HepG2 (cell line): ENCODE data around the gene SOX12. TPM values are rescaled to one million over a fixed set of nuclear protein-coding genes. Genes with fewer than 3 reads are reported as not detected.

Source experiments
- HOMEZ ChIP-seq: IDR thresholded peaks from 2 replicates; pipeline ENCODE4 v1.6.1; 2016; ENCODE audit warnings: low read depth
- IKZF5 ChIP-seq: IDR thresholded peaks from 2 replicates; pipeline ENCODE4 v1.6.1; 2018; ENCODE audit warnings: missing genetic modification reagents, mild to moderate bottlenecking, missing compliant biosample characterization
- MTA1 ChIP-seq: sonication (generic); formaldehyde crosslinking; IDR thresholded peaks from 2 replicates; pipeline ENCODE4 v1.4.0; 2020; ENCODE audit warnings: missing genetic modification reagents, mild to moderate bottlenecking, borderline replicate concordance
- SIX4 ChIP-seq: sonication (generic); formaldehyde crosslinking; IDR thresholded peaks from 2 replicates; pipeline ENCODE4 v1.4.0; 2020; ENCODE audit warnings: missing genetic modification reagents
- SRSF1 ChIP-seq: fragments of 200-400 bp; formaldehyde crosslinking; optimal IDR thresholded peaks from 2 replicates; pipeline ENCODE3; 2017; ENCODE audit warnings: mild to moderate bottlenecking, low read depth, low read length, moderate library complexity
- ZBTB38 ChIP-seq: sonication (generic); formaldehyde crosslinking; IDR thresholded peaks from 2 replicates; pipeline ENCODE4 v1.5.1; 2020; ENCODE audit warnings: mild to moderate bottlenecking, missing genetic modification reagents
- ZFP36L1 ChIP-seq: sonication (generic); formaldehyde crosslinking; IDR thresholded peaks from 2 replicates; pipeline ENCODE4 v1.8.0; 2022; ENCODE audit warnings: mild to moderate bottlenecking, missing genetic modification reagents, moderate library complexity
- ZKSCAN5 ChIP-seq: sonication (generic); formaldehyde crosslinking; IDR thresholded peaks from 2 replicates; pipeline ENCODE4 v1.5.1; 2020; ENCODE audit warnings: mild to moderate bottlenecking, missing genetic modification reagents
- ZNF33B ChIP-seq: sonication (generic); formaldehyde crosslinking; IDR thresholded peaks from 2 replicates; pipeline ENCODE4 v1.5.1; 2020; ENCODE audit warnings: mild to moderate bottlenecking, missing genetic modification reagents
- ZNF788 ChIP-seq: sonication (generic); formaldehyde crosslinking; IDR thresholded peaks from 2 replicates; pipeline ENCODE4 v1.5.0; 2020; ENCODE audit warnings: mild to moderate bottlenecking, missing genetic modification reagents, borderline replicate concordance
- polyA plus RNA-seq, 8 experiments: library from polyadenylated mRNA; depleted of rRNA in 3 of 8; stranded (reverse) in 7 of 8; unstranded in 1 of 8; fragments of >200 nt; fragmentation: Illumina TruSeq in 4 of 8; extraction: Trizol in 4 of 8; gene quantifications; 2 replicates each; pipeline versions ENCODE4 v1.2.1 to v1.2.3, GENCODE V29; 2011 to 2016; ENCODE audit warnings: low read depth in 4 of 8, missing spikeins in 1 of 8, mixed read lengths in 1 of 8; ENCODE audit not compliant: insufficient read depth in 1 of 8
- total RNA-seq, 5 experiments: library from RNA; depleted of rRNA; stranded (reverse); fragments of >200 nt; fragmentation: Illumina TruSeq; extraction: Trizol; gene quantifications; 2 replicates each; pipeline ENCODE4 v1.2.3, GENCODE V29; 2016; ENCODE audit warnings: low read depth in 1 of 5
- TF ChIP-seq, protein P1 (sequence below): sonication (generic); formaldehyde crosslinking; IDR thresholded peaks from 2 replicates; pipeline ENCODE4 v1.5.1; 2020; ENCODE audit warnings: mild to moderate bottlenecking, moderate library complexity, missing genetic modification reagents
- TF ChIP-seq, protein P2 (sequence below): sonication (generic); formaldehyde crosslinking; IDR thresholded peaks from 2 replicates; pipeline ENCODE4 v1.4.0; 2020; ENCODE audit warnings: missing genetic modification reagents
- TF ChIP-seq, protein P3 (sequence below): sonication (generic); formaldehyde crosslinking; IDR thresholded peaks from 2 replicates; pipeline ENCODE4 v1.4.0; 2020; ENCODE audit warnings: missing genetic modification reagents

SOX12 gene
- total and polyA plus RNA-seq, 2 of the 13 experiments (the other 11 are each of a cell fraction or from before 2014, with no cell fraction given): 10.0 to 18.7 TPM

GRCh38 chr20:309841-310644, 15.3 kb upstream of the SOX12 start (continued):
- TF ChIP-seq HOMEZ (peak; percentile 88; the same call in 1 of the 2 replicates), IKZF5 (CRISPR knock-in tag) (0 out of 2 replicates have a peak, but pooled peaks have one; percentile 64), SRSF1 (peak; percentile 70), ZKSCAN5 (CRISPR knock-in tag) (no peak), ZNF788 (CRISPR knock-in tag) (peak; percentile 84), ZBTB38 (CRISPR knock-in tag) (peak; percentile 59; the same call in 1 of the 2 replicates), ZFP36L1 (CRISPR knock-in tag) (peak; percentile 63; the same call in 1 of the 2 replicates), ZNF33B (CRISPR knock-in tag) (peak; percentile 68; the same call in 1 of the 2 replicates), SIX4 (peak; percentile 37; the same call in 1 of the 2 replicates), MTA1 (CRISPR knock-in tag) (peak; percentile 72; the same call in 1 of the 2 replicates)
- TF ChIP-seq, protein P1, sequence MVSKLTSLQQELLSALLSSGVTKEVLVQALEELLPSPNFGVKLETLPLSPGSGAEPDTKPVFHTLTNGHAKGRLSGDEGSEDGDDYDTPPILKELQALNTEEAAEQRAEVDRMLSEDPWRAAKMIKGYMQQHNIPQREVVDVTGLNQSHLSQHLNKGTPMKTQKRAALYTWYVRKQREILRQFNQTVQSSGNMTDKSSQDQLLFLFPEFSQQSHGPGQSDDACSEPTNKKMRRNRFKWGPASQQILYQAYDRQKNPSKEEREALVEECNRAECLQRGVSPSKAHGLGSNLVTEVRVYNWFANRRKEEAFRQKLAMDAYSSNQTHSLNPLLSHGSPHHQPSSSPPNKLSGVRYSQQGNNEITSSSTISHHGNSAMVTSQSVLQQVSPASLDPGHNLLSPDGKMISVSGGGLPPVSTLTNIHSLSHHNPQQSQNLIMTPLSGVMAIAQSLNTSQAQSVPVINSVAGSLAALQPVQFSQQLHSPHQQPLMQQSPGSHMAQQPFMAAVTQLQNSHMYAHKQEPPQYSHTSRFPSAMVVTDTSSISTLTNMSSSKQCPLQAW (CRISPR knock-in tag): peak; percentile 77; the same call in 1 of the 2 replicates
- TF ChIP-seq, protein P2, sequence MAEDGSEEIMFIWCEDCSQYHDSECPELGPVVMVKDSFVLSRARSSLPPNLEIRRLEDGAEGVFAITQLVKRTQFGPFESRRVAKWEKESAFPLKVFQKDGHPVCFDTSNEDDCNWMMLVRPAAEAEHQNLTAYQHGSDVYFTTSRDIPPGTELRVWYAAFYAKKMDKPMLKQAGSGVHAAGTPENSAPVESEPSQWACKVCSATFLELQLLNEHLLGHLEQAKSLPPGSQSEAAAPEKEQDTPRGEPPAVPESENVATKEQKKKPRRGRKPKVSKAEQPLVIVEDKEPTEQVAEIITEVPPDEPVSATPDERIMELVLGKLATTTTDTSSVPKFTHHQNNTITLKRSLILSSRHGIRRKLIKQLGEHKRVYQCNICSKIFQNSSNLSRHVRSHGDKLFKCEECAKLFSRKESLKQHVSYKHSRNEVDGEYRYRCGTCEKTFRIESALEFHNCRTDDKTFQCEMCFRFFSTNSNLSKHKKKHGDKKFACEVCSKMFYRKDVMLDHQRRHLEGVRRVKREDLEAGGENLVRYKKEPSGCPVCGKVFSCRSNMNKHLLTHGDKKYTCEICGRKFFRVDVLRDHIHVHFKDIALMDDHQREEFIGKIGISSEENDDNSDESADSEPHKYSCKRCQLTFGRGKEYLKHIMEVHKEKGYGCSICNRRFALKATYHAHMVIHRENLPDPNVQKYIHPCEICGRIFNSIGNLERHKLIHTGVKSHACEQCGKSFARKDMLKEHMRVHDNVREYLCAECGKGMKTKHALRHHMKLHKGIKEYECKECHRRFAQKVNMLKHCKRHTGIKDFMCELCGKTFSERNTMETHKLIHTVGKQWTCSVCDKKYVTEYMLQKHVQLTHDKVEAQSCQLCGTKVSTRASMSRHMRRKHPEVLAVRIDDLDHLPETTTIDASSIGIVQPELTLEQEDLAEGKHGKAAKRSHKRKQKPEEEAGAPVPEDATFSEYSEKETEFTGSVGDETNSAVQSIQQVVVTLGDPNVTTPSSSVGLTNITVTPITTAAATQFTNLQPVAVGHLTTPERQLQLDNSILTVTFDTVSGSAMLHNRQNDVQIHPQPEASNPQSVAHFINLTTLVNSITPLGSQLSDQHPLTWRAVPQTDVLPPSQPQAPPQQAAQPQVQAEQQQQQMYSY: peak; percentile 79
- TF ChIP-seq, protein P3, sequence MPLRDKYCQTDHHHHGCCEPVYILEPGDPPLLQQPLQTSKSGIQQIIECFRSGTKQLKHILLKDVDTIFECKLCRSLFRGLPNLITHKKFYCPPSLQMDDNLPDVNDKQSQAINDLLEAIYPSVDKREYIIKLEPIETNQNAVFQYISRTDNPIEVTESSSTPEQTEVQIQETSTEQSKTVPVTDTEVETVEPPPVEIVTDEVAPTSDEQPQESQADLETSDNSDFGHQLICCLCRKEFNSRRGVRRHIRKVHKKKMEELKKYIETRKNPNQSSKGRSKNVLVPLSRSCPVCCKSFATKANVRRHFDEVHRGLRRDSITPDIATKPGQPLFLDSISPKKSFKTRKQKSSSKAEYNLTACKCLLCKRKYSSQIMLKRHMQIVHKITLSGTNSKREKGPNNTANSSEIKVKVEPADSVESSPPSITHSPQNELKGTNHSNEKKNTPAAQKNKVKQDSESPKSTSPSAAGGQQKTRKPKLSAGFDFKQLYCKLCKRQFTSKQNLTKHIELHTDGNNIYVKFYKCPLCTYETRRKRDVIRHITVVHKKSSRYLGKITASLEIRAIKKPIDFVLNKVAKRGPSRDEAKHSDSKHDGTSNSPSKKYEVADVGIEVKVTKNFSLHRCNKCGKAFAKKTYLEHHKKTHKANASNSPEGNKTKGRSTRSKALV (CRISPR knock-in tag): peak; percentile 18; the same call in 1 of the 2 replicates
